Esophagus muscularis mucosa (tissue), 3 donors: ENCODE data around the gene EPHA2.

Experiments used
- POLR2A ChIP-seq: fragments of 450-650 bp; IDR thresholded peaks from one replicate; pipeline ENCODE4 v1.6.1; 2017; ENCODE audit warnings: antibody characterized with exemption, moderate library complexity, mild to moderate bottlenecking, low read depth
- POLR2AphosphoS5 ChIP-seq, 2 donors: sonication (generic); formaldehyde crosslinking; IDR thresholded peaks; one replicate each; pipeline ENCODE4 v1.6.1; 2017; ENCODE audit warnings: antibody characterized with exemption in 2 of 2
- TF ChIP-seq, protein P1 (sequence below), 3 experiments: fragments of 200-600 bp in 2 of 3; fragments of 450-650 bp in 1 of 3; sonication (generic) in 2 of 3; IDR thresholded peaks; one replicate each; pipeline ENCODE4 v1.5.1; 2017 to 2019; ENCODE audit warnings: antibody characterized with exemption in 3 of 3, mild to moderate bottlenecking in 2 of 3, moderate library complexity in 1 of 3

DNA sequence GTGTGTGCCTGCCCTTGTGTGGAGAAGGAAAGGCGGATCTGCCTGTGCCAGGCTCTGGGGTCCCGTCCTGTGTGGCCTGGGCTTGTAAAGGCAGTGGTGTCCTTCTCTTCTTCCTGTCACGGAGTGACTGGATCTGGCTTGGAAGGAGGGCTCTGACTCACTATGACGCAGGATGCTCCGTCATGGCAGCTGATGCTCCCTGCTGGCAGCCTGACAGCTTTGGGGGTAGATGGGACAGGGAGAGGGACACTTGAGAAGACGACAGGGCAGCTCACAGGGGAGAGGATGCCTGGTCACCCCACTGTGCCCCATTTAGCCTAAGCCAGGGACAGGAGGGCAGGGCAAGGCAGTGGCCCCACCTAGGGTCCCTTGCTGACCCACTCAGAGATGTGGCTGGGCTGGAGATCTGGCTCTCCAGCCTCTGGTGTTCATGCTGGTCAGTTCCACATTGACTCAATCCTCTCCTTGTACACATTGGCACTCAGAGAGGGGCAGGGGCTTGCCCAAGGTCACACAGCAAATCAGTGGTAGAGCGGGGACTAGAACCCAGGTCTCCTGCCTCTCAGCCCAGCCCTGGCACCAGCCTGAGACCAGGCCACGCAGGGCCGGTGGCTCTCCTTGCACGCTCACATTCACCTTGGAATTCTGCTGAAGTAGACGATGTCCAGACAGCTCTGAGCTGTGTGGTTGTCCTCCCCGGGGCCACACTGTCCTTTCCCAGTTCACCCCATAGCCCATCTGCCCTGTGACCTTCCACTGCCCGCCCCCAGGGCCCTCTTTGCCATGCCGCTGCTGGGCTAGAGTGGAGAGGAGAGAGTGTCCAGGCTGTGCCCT is 79.6 kb downstream of the EPHA2 start:
- TF ChIP-seq, protein P1, sequence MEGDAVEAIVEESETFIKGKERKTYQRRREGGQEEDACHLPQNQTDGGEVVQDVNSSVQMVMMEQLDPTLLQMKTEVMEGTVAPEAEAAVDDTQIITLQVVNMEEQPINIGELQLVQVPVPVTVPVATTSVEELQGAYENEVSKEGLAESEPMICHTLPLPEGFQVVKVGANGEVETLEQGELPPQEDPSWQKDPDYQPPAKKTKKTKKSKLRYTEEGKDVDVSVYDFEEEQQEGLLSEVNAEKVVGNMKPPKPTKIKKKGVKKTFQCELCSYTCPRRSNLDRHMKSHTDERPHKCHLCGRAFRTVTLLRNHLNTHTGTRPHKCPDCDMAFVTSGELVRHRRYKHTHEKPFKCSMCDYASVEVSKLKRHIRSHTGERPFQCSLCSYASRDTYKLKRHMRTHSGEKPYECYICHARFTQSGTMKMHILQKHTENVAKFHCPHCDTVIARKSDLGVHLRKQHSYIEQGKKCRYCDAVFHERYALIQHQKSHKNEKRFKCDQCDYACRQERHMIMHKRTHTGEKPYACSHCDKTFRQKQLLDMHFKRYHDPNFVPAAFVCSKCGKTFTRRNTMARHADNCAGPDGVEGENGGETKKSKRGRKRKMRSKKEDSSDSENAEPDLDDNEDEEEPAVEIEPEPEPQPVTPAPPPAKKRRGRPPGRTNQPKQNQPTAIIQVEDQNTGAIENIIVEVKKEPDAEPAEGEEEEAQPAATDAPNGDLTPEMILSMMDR (IDR thresholded peaks at IDR 0.05), result no peak
- no peak for TF ChIP-seq POLR2A
- TF ChIP-seq POLR2AphosphoS5 (IDR thresholded peaks at IDR 0.05), result peak in 1 of 2 donors; percentile 6
